Sigmoid colon (tissue), 7 donors: ENCODE results near the gene MACROH2A1. TPM values are rescaled to one million over a fixed set of nuclear protein-coding genes. Genes with fewer than 3 reads are reported as not detected.
A peak's percentile ranks its signal among the peaks of the same experiment; 100 is the strongest.

Experiments used
- DNase-seq: peaks from one replicate; pipeline ENCODE4 v3.0.0-alpha.2; 2019
- H3K27ac ChIP-seq, 4 donors: fragments of 200-600 bp; sonication (generic); one replicate each; pipeline ENCODE4 v1.5.1; 2016 to 2019; ENCODE audit warnings: mild to moderate bottlenecking in 1 of 4
- H3K27me3 ChIP-seq, 3 donors: fragments of 200-600 bp; sonication (generic); one replicate each; pipeline ENCODE4 v1.5.1; 2019; ENCODE audit warnings: mild to moderate bottlenecking in 1 of 3
- H3K36me3 ChIP-seq, 4 donors: fragments of 200-600 bp; sonication (generic); one replicate each; pipeline ENCODE4 v1.5.1; 2016 to 2019
- H3K4me1 ChIP-seq, 4 donors: fragments of 200-600 bp; sonication (generic); one replicate each; pipeline ENCODE4 v1.5.1; 2017 to 2019
- H3K4me3 ChIP-seq, 4 donors: fragments of 200-600 bp; sonication (generic); one replicate each; pipeline ENCODE4 v1.5.1; 2017 to 2019; ENCODE audit warnings: mild to moderate bottlenecking in 2 of 4, moderate library complexity in 1 of 4
- H3K9me3 ChIP-seq, 4 donors: fragments of 200-600 bp in 3 of 4; sonication (generic) in 3 of 4; one replicate each; pipeline versions ENCODE4 v1.5.1 to v1.6.1; 2013 to 2019
- EP300 ChIP-seq, 4 donors: sonication (generic); formaldehyde crosslinking; IDR thresholded peaks; one replicate each; pipeline ENCODE4 v1.6.1; 2017; ENCODE audit warnings: antibody characterized with exemption in 4 of 4
- POLR2A ChIP-seq, 2 donors: fragments of 450-650 bp; IDR thresholded peaks; one replicate each; pipeline ENCODE4 v1.6.1; 2016; ENCODE audit warnings: antibody characterized with exemption in 2 of 2, mild to moderate bottlenecking in 2 of 2, moderate library complexity in 2 of 2
- POLR2AphosphoS5 ChIP-seq, 4 donors: sonication (generic); formaldehyde crosslinking; IDR thresholded peaks; one replicate each; pipeline ENCODE4 v1.6.1; 2017; ENCODE audit warnings: antibody characterized with exemption in 4 of 4
- WGBS, 2 donors: extraction: QIAGEN DNeasy Blood & Tissue Kit; methylation state at CpG; one replicate each; pipeline ENCODE4 v1.1.7; 2013; 5-methylcytosine and 5-hydroxymethylcytosine counted together
- intact Hi-C: fragments of 100-400 bp; cut with DNase I; formaldehyde crosslinking; loops from one replicate; pipeline ENCODE4 v1.15.1; 2023
- polyA plus RNA-seq, 3 donors: library from polyadenylated mRNA; stranded (reverse); fragments of 200-250 nt; gene quantifications; one replicate each; pipeline ENCODE4 v1.2.3, GENCODE V29; 2013
- total RNA-seq, 4 donors: library from RNA; depleted of rRNA; stranded (reverse); fragments of >200 nt; gene quantifications; one replicate each; pipeline ENCODE4 v1.1.0, GENCODE V29; 2016
- TF ChIP-seq, protein P1 (sequence below), 4 experiments: fragments of 450-650 bp in 3 of 4; fragments of 200-600 bp in 1 of 4; IDR thresholded peaks; one replicate each; pipeline ENCODE4 v1.5.1; 2016 to 2019; ENCODE audit warnings: antibody characterized with exemption in 4 of 4, mild to moderate bottlenecking in 3 of 4, moderate library complexity in 2 of 4
- donor health status: healthy with polysubstance abuse.
- donor health status: Bipolar disorder and iron deficiency.
- donor health status: healthy.

The MACROH2A1 gene
- total and polyA plus RNA-seq, 7 donors, result 123 to 202 (median 175) TPM

DNA sequence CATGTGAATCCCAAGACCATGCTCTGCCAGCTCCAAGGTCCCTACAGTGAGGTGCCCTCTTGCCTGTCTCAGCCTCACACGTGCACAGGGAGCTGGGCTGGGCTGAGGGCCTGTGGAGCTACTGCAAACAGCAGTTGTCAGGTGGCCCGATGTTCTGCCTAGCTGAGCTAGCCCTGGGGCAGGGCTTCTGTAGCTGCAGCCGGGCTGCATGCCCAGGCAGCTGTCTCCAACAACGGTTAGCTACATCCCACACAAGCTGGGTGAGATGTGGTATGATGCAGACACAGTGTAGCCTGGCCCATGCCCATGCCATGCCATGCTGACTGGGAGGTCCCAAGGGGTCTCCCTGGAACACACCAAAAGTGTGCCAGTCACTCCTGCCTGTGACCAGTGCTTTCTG, 62.0 kb downstream of the MACROH2A1 start:
- peaks cover 18 to 67% (median 36%) of the 10 kb centered on the region in 4 donors for H3K36me3 ChIP-seq
- no peak for DNase-seq
- no peak overlapping the region for H3K27ac ChIP-seq
- 68 to 85% methylated on average over 4 of the region's 4 CpGs for WGBS, 2 donors
- H3K4me1 ChIP-seq, result peaks cover 0 to 47% (median 37%) of the 10 kb centered on the region in 4 donors
- intact Hi-C loops, result no loop called here
- no peak overlapping the region for H3K4me3 ChIP-seq
- H3K9me3 ChIP-seq, result no peaks in the 10 kb centered on the region
- no peak for TF ChIP-seq POLR2A (IDR thresholded peaks at IDR 0.05)
- TF ChIP-seq, protein P1, sequence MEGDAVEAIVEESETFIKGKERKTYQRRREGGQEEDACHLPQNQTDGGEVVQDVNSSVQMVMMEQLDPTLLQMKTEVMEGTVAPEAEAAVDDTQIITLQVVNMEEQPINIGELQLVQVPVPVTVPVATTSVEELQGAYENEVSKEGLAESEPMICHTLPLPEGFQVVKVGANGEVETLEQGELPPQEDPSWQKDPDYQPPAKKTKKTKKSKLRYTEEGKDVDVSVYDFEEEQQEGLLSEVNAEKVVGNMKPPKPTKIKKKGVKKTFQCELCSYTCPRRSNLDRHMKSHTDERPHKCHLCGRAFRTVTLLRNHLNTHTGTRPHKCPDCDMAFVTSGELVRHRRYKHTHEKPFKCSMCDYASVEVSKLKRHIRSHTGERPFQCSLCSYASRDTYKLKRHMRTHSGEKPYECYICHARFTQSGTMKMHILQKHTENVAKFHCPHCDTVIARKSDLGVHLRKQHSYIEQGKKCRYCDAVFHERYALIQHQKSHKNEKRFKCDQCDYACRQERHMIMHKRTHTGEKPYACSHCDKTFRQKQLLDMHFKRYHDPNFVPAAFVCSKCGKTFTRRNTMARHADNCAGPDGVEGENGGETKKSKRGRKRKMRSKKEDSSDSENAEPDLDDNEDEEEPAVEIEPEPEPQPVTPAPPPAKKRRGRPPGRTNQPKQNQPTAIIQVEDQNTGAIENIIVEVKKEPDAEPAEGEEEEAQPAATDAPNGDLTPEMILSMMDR (IDR thresholded peaks at IDR 0.05), result no peak
- TF ChIP-seq EP300 (IDR thresholded peaks at IDR 0.05), result no peak
- no peak for TF ChIP-seq POLR2AphosphoS5 (IDR thresholded peaks at IDR 0.05)
- H3K27me3 ChIP-seq, result no peaks in the 10 kb centered on the region

DNA sequence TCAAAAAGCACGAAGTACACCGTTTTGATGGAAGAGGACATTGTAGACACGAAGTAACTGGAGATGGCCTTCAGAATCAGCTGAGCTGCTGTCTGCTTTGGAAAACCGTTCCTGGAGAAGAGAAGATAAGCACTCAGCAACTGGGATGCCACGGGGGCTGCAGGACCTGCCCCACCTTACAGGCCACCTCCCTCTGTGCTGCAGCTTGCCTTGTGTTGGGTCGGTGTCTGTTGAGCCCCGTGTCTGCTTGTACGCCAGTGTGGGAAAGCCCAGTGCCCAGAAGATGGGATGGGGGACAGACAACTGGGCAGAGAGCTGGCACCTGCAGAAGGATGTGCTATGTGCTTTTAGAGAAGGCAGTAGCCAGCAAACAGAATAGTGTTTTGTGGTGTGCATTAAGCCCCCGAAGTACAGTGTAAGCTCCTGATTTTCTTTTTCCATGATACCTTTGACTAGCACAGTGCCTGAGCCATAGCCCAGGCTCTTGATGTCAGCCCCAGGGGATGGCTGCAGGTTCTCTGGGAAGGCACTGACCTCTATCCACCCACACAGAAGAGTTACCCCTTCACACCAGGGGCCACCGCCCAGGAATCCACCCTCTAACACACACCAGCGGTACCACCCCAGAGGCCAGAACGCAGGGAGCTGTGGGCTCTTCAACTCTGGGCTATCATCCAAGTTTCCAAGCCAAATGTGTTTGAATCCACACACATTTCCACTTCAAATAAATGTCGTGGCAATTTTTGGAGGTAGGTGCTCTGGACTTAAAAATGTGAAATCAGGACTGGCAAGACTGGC, 63.8 kb downstream of the MACROH2A1 start:
- H3K27me3 ChIP-seq, result no peaks in the 10 kb centered on the region
- 75 to 80% methylated on average over 13 of the region's 13 CpGs for WGBS, 2 donors
- peaks cover 2 to 54% (median 19%) of the 10 kb centered on the region in 4 donors for H3K36me3 ChIP-seq
- intact Hi-C loops, result no loop called here
- no peak overlapping the region for H3K27ac ChIP-seq
- H3K4me3 ChIP-seq, result no peak overlapping the region
- no peaks in the 10 kb centered on the region for H3K9me3 ChIP-seq
- no peak for DNase-seq
- peaks cover 0 to 47% (median 38%) of the 10 kb centered on the region in 4 donors for H3K4me1 ChIP-seq
- TF ChIP-seq POLR2AphosphoS5 (IDR thresholded peaks at IDR 0.05), result no peak
- no peak for TF ChIP-seq POLR2A (IDR thresholded peaks at IDR 0.05)
- TF ChIP-seq EP300 (IDR thresholded peaks at IDR 0.05), result no peak
- TF ChIP-seq, protein P1 (IDR thresholded peaks at IDR 0.05), result no peak

DNA sequence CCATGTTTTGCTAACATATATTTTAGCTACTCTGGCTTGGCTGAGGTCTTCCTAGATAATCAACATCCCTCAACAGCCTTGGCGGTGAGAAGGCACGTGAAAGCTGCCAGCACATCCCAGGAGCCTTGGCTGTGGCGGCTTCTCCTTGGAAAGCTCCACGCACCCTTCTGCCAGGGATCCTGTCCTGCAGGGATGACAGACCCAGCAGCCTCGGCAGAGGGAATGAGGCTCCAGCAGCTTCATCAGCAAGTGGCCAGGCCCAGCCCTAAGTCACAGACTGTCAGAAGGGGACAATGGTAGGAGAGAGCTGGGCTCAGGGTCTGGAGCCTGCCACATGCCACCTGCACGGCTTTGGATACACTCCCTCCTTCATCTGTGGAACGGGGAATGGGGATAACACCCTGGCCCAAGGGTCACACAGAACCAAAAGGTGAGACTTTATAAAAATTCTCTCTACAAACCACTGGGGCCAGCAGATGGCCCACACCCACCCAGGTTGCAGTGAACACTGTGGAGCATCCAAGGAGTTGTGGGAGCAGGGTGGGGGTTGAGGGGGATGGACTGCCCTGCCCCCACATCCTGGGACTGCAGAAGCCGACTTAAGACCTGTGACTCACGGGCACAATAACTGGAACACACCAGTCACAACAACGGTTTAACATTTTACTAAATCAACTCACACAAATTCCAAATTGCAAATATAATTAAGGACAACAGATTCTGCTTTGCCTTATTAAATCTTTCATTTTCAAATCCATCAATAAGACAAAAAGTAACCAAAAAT, 65.1 kb downstream of the MACROH2A1 start:
- H3K9me3 ChIP-seq, result no peaks in the 10 kb centered on the region
- H3K4me1 ChIP-seq, result peaks cover 0 to 47% (median 38%) of the 10 kb centered on the region in 4 donors
- WGBS, 2 donors, result 71 to 75% methylated on average over 10 of the region's 10 CpGs
- H3K36me3 ChIP-seq, result peaks cover 0 to 41% (median 11%) of the 10 kb centered on the region in 4 donors
- peak; percentile 76 for DNase-seq
- no peak for TF ChIP-seq POLR2A (IDR thresholded peaks at IDR 0.05)
- TF ChIP-seq POLR2AphosphoS5 (IDR thresholded peaks at IDR 0.05), result no peak
- no peak for TF ChIP-seq EP300 (IDR thresholded peaks at IDR 0.05)
- TF ChIP-seq, protein P1 (IDR thresholded peaks at IDR 0.05), result no peak
- intact Hi-C loops, result loop anchor here (5.0 kb wide), 4 partner anchors 92 to 297 kb away; no protein-coding TSS in a partner anchor
- no peak overlapping the region for H3K4me3 ChIP-seq
- peak overlapping the region in 2 of 4 donors; percentile 41 to 52 for H3K27ac ChIP-seq
- H3K27me3 ChIP-seq, result no peaks in the 10 kb centered on the region

DNA sequence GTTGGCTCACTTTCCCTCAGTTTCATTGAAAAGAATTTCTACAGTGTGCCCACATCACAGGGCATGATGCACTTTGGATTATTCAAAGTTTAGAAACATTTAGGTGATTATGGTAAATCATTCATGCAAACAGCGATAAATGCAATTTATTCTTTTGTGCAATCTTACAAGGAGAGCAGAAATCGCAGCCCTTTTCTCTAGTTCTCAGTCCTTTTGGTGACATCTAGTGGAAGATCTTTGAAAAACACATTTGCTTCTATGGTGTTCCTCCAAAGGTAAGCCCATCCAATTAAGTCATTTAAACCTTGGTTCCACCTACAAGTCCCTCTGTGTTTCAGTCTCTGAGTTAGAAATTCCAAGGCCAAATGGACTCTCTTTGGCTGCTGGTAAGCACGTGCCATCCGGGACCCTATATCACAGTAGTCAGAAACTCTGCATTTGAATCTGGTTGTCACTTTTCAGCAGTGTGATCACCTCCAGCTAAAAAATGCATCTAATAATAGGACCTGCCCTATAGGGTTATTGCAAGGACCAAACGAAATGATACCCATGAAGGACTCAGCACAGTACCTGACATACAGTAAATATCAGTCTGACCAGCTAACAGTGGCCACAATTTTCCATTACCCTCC, 66.4 kb downstream of the MACROH2A1 start:
- Histone ChIP-seq H3K4me3 (no peak overlapping the region), H3K9me3 (no peaks in the 10 kb centered on the region), H3K4me1 (peaks cover 0 to 47% (median 37%) of the 10 kb centered on the region in 4 donors), H3K27me3 (no peaks in the 10 kb centered on the region), H3K27ac (no peak overlapping the region), H3K36me3 (peaks cover 0 to 28% (median 2%) of the 10 kb centered on the region in 4 donors)
- WGBS, 2 donors, result 28 to 48% methylated on average over 5 of the region's 5 CpGs
- TF ChIP-seq, protein P1 (IDR thresholded peaks at IDR 0.05), result peak in 3 of 4 experiments; percentile 39 to 56 (median 40)
- TF ChIP-seq POLR2A (IDR thresholded peaks at IDR 0.05) (no peak), EP300 (IDR thresholded peaks at IDR 0.05) (no peak), POLR2AphosphoS5 (IDR thresholded peaks at IDR 0.05) (no peak)
- no peak for DNase-seq
- intact Hi-C loops, result loop anchor here (5.0 kb wide), 4 partner anchors 90 to 295 kb away; no protein-coding TSS in a partner anchor
